Glomerular visceral epithelial cell (primary cell): ENCODE data around the gene PALD1.

ENCODE experiments used
- DNase-seq: peaks from one replicate; pipeline ENCODE4 v3.0.0-alpha.2; 2016; ENCODE audit errors: extremely low spot score

Gene PALD1

GRCh38 chr10:70555371-70555770 lies 76.8 kb downstream of the PALD1 start:
- no peak for DNase-seq

GRCh38 chr10:70557086-70557845 lies 78.7 kb downstream of the PALD1 start:
- no peak for DNase-seq

- DNase-seq: no peak
Observed at GRCh38 chr10:70557876-70558275, 79.3 kb downstream of the PALD1 start.

- no peak for DNase-seq
Observed at GRCh38 chr10:70558295-70558694, 79.7 kb downstream of the PALD1 start.

GRCh38 chr10:70558871-70559810 lies 80.6 kb downstream of the PALD1 start:
- peak; percentile 75 for DNase-seq

GRCh38 chr10:70559861-70560260 lies 81.3 kb downstream of the PALD1 start:
- DNase-seq: no peak

GRCh38 chr10:70560511-70560941 lies 82.0 kb downstream of the PALD1 start:
- DNase-seq: no peak

- no peak for DNase-seq
Observed at GRCh38 chr10:70561070-70561469, 82.5 kb downstream of the PALD1 start.

- no peak for DNase-seq
Observed at GRCh38 chr10:70561558-70561957, 83.0 kb downstream of the PALD1 start.

GRCh38 chr10:70562036-70562755 lies 83.6 kb downstream of the PALD1 start:
- no peak for DNase-seq

GRCh38 chr10:70563230-70563629 lies 84.7 kb downstream of the PALD1 start:
- no peak for DNase-seq

GRCh38 chr10:70564113-70564725 lies 85.7 kb downstream of the PALD1 start:
- DNase-seq: no peak

- no peak for DNase-seq
Observed at GRCh38 chr10:70564901-70565351, 86.4 kb downstream of the PALD1 start.

- no peak for DNase-seq
Observed at GRCh38 chr10:70565556-70566514, 87.3 kb downstream of the PALD1 start.

GRCh38 chr10:70566515-70567290 lies 88.1 kb downstream of the PALD1 start:
- DNase-seq: no peak

GRCh38 chr10:70567603-70568002 lies 89.0 kb downstream of the PALD1 start:
- DNase-seq: no peak

- no peak for DNase-seq
Observed at GRCh38 chr10:70568113-70568512, 89.5 kb downstream of the PALD1 start.

GRCh38 chr10:70568781-70569495 lies 90.4 kb downstream of the PALD1 start:
- no peak for DNase-seq

- DNase-seq: no peak
Observed at GRCh38 chr10:70571236-70571635, 92.7 kb downstream of the PALD1 start.
